ENCODE data around the gene ACE2.

DNA sequence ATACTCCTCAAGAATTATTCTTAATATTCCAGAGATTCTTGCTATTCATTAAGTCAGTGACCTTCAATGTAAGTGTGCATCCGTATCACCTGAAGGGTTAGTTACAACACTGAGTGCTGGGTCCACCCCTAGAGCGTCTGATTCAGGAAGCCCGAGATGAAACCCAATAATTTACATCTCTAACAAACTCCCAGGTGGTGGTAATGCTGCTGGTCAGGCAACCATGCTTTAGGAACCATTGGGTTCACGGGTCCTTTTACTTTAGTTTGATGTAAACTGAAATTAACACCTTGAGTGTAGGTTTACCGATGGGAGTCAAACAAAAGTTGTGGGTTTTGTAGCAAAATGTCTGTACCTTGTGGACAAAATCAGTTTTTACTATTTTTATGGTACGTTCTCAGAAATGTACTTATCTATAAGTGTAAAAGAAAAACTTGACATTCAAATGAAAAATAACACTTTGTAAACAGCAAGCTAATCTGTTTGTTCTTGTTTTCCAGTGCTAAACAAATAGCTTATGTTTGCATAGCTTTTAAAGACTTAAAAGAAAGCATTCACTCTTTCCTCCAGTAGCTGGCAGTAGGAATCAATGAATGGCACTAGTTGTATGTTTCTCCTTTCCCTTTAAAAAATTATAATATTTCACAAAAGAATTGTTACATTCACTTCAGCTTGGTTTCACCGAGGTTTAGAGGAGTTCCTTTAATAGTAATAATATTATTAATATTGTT is 32.7 kb downstream of the ACE2 start:
- TF ChIP-seq, protein P1, sequence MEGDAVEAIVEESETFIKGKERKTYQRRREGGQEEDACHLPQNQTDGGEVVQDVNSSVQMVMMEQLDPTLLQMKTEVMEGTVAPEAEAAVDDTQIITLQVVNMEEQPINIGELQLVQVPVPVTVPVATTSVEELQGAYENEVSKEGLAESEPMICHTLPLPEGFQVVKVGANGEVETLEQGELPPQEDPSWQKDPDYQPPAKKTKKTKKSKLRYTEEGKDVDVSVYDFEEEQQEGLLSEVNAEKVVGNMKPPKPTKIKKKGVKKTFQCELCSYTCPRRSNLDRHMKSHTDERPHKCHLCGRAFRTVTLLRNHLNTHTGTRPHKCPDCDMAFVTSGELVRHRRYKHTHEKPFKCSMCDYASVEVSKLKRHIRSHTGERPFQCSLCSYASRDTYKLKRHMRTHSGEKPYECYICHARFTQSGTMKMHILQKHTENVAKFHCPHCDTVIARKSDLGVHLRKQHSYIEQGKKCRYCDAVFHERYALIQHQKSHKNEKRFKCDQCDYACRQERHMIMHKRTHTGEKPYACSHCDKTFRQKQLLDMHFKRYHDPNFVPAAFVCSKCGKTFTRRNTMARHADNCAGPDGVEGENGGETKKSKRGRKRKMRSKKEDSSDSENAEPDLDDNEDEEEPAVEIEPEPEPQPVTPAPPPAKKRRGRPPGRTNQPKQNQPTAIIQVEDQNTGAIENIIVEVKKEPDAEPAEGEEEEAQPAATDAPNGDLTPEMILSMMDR (optimal IDR thresholded peaks at IDR 0.05 in 1 of 3, IDR thresholded peaks at IDR 0.05 in 1 of 3, conservative IDR thresholded peaks at IDR 0.05 in 1 of 3; ENCODE audit: extremely low read depth in 1 of 3, insufficient read depth in 2 of 3, low read length in 3 of 3): peak in 2 of 3 experiments; percentile 36 to 59
- TF ChIP-seq EZH2 (IDR thresholded peaks at IDR 0.05; ENCODE audit: low read length): no peak
